Fibroblast of pulmonary artery (primary cell): Measurements from ENCODE around the gene ST6GALNAC4.

Experiments used
- DNase-seq: peaks from one replicate; pipeline ENCODE4 v3.0.0-alpha.2; 2010; ENCODE audit warnings: low read depth
- H3K4me3 ChIP-seq: replicated peaks from 2 replicates; pipeline ENCODE4 v1.5.1; 2011; ENCODE audit warnings: low read depth, mild to moderate bottlenecking, control low read depth, low read length, moderate library complexity
- CTCF ChIP-seq: IDR thresholded peaks from 2 replicates; pipeline ENCODE4 v1.5.1; 2011; ENCODE audit warnings: mild to moderate bottlenecking, control low read depth, low read length, inconsistent platforms; ENCODE audit errors: missing control alignments

Gene ST6GALNAC4

DNA sequence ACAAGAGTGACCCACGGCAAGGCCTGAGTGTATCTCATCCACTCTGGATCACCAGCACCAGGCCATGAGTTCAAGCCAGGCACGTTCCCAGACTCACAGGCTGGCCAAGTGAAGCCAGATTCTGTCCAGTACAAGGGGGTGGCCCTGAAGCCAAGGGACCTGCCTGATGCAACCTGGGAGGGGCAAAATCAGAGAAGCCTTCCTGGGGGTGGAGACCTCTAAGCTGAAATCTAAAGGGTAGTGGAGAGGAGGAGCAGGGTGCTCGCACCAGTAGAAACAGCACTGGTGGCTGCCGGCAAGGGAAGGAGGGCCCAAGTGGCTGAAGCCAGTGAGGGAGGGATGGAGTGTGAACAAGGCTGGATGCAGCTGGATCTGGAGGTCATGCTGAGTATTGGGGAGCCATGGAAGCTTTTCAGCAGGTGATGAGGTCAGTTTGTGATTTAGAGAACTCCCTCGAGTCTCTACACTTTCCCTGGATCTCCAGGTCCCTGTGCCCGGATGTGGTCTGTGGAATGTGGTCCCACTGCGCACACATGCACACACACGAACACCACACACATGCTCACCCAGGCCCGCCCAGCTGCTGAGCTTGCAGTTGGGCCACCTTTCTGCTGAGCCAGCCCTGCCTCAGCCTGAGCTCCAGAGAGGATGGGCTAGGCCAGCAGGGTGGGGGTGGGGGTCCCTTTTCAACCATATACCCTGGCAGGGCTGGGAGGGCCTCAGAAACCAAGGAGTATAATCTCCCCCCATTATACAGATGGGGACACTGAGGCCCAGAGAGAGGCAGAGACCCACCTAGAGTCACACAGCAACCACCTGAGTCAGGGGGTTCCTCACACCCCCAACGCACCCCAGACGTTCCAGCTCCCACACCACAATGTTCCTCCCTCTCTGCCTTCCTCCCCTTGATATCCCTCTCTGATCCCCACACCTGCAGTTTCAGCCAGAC is 12.1 kb upstream of the ST6GALNAC4 start:
- no peak for TF ChIP-seq CTCF
- H3K4me3 ChIP-seq, result no peak overlapping the region
- no peak for DNase-seq

- no peak for DNase-seq
- H3K4me3 ChIP-seq, result no peak overlapping the region
- no peak for TF ChIP-seq CTCF
Observed at GRCh38 chr9:127927988-127928675, 11.3 kb upstream of the ST6GALNAC4 start.

DNA sequence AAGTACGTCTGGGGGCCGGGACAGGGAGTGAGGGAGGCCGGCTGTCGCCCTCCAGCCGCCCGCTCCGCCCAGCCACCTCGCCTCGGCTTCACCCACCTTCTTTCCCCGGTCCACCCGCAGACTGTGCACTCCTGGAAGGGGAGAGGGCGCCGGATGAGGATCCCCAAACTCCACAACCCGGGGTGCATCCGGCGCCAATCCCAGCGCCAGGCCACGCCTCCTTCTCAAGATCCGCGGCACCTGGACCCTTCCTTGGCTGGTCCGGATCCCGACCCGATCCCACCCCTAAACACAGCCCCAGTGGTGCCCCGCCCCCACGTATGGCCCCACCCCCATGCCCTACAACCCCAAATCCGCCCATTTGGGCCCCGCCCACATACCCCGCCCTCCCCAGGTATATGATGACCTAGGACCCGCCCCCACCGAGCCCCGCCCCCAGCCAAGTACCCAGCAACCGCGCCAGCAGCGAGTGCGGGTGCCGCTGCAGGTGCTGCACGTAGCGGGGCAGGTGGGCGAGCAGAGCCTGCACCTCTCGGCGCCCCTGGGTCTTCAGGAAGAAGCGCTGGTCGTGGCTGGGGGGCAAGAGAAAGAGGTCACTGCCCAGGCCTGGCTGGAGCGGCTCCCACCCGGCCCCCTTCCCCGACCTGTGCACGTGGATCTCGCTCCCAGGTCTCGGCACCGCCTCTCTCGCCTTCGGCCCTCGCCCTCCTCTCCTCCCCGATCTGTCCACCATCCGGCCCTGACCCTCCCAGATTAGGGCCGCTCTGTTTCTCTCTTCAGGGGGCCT is 10.6 kb upstream of the ST6GALNAC4 start:
- DNase-seq, result no peak
- peak overlapping the region; percentile 22 for H3K4me3 ChIP-seq
- TF ChIP-seq CTCF, result no peak

- DNase-seq, result no peak
- H3K4me3 ChIP-seq, result peak overlapping the region; percentile 22
- TF ChIP-seq CTCF, result no peak
Observed at GRCh38 chr9:127926906-127927200, 10.0 kb upstream of the ST6GALNAC4 start.

GRCh38 chr9:127925959-127926905 is 9.4 kb upstream of the ST6GALNAC4 start:
- H3K4me3 ChIP-seq, result no peak overlapping the region
- no peak for DNase-seq
- no peak for TF ChIP-seq CTCF

DNA sequence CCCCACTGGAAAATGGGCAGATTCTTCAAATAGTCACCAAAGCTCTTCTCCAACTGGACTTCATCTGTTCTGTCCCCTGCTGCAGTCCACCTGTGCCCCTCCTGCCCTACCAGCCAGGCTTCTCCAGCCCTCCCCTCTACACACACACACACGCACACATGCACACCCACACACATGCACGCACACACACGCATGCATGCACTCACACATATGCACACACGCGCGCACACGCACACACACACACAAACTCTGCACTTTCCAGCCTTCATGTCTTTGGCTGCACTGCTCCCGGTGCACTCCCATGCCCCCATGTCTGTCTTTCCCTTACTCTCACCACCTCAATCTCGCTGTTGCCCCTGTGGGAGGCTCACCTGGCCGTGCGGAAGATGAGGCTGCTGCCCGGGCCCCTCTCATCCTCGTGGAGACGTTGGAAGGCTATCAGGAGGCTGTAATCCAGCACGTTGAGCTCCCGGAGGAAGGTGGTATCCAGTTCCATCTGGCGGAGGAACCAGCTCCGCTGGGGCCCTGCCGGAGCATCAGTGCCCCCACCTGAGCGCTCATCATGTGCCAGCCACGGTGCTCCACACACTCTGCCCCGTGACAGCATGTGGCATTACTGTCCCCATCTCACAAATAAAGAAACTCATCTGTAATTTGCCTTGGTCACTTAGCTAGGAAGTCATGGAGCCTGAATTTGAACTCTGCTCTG is 8.0 kb upstream of the ST6GALNAC4 start:
- DNase-seq, result no peak
- no peak for TF ChIP-seq CTCF

More for the DNA sequence above, 8.0 kb upstream of the ST6GALNAC4 start:
- no peak overlapping the region for H3K4me3 ChIP-seq
